Keratinocyte (primary cell): Measurements from ENCODE around the gene OR52B2. TPM values are rescaled to one million over a fixed set of nuclear protein-coding genes. Genes with fewer than 3 reads are reported as not detected.
"Not testable (repeated sequence)": the region's sequence is repeated elsewhere in the genome, so short reads cannot be mapped to it uniquely, and the experiment has no call there.

Source experiments
- DNase-seq: peaks from one replicate; pipeline ENCODE4 v3.0.0-alpha.2; 2011; ENCODE audit warnings: low read depth, missing footprints, low spot score
- FAIRE-seq: peaks from 2 replicates; lab custom pipeline; 2011; peaks lifted over from hg19 to GRCh38; lab: Jason Lieb, UNC
- H2AFZ ChIP-seq: 2 replicates; pipeline ENCODE4 v1.6.0; 2012; ENCODE audit warnings: low read length, control low read depth, inconsistent platforms; ENCODE audit not compliant: control insufficient read depth
- H3K27ac ChIP-seq: 2 replicates; pipeline ENCODE4 v1.5.1; 2011; ENCODE audit warnings: low read length; ENCODE audit not compliant: control insufficient read depth, insufficient read depth
- H3K27me3 ChIP-seq: 3 replicates; pipeline ENCODE4 v1.6.0; 2011; ENCODE audit warnings: low read length; ENCODE audit not compliant: control insufficient read depth, insufficient read depth; ENCODE audit errors: extremely low read depth
- H3K36me3 ChIP-seq, 2 experiments: 2 replicates in 1 of 2; 3 replicates in 1 of 2; pipeline ENCODE4 v1.5.1; 2011; ENCODE audit warnings: low read length in 2 of 2, mild to moderate bottlenecking in 1 of 2; ENCODE audit not compliant: control insufficient read depth in 2 of 2, insufficient read depth in 2 of 2; ENCODE audit errors: extremely low read depth in 1 of 2
- H3K4me1 ChIP-seq: 3 replicates; pipeline ENCODE4 v1.5.1; 2011; ENCODE audit warnings: low read length; ENCODE audit not compliant: control insufficient read depth, insufficient read depth; ENCODE audit errors: extremely low read depth
- H3K4me2 ChIP-seq: 3 replicates; pipeline ENCODE4 v1.6.0; 2011; ENCODE audit warnings: low read depth, low read length; ENCODE audit not compliant: control insufficient read depth, insufficient read depth; ENCODE audit errors: extremely low read depth
- H3K4me3 ChIP-seq, 3 experiments: fragments of 200-600 bp in 1 of 3; sonication (generic) in 1 of 3; 2 replicates in 2 of 3; 3 replicates in 1 of 3; pipeline ENCODE4 v1.5.1; 2011 to 2016; ENCODE audit warnings: low read length in 3 of 3, mild to moderate bottlenecking in 3 of 3, control low read depth in 2 of 3, inconsistent platforms in 1 of 3, low read depth in 1 of 3, mixed read lengths in 1 of 3, mixed run types in 1 of 3, moderate library complexity in 1 of 3; ENCODE audit not compliant: control insufficient read depth in 2 of 3, insufficient read depth in 2 of 3; ENCODE audit errors: extremely low read depth in 1 of 3
- H3K79me2 ChIP-seq: 2 replicates; pipeline ENCODE4 v1.6.0; 2012; ENCODE audit warnings: low read length; ENCODE audit not compliant: control insufficient read depth, insufficient read depth
- H3K9ac ChIP-seq: 3 replicates; pipeline ENCODE4 v1.6.0; 2011; ENCODE audit warnings: low read length; ENCODE audit not compliant: control insufficient read depth, insufficient read depth; ENCODE audit errors: extremely low read depth
- H3K9me1 ChIP-seq: 3 replicates; pipeline ENCODE4 v1.6.0; 2011; ENCODE audit warnings: low read length; ENCODE audit not compliant: control insufficient read depth, insufficient read depth; ENCODE audit errors: extremely low read depth
- H3K9me3 ChIP-seq: 2 replicates; pipeline ENCODE4 v1.5.1; 2012; ENCODE audit warnings: low read depth, low read length; ENCODE audit not compliant: control insufficient read depth
- H4K20me1 ChIP-seq: 3 replicates; pipeline ENCODE4 v1.6.0; 2011; ENCODE audit warnings: low read length; ENCODE audit not compliant: control insufficient read depth, insufficient read depth; ENCODE audit errors: extremely low read depth
- EZH2 ChIP-seq: IDR thresholded peaks from one replicate; pipeline ENCODE4 v1.6.1; 2012; ENCODE audit warnings: inconsistent platforms, mild to moderate bottlenecking, low read length, moderate library complexity
- dilution Hi-C: fragments of 300-500 bp; cut with MboI; formaldehyde crosslinking; loops from one replicate; pipeline ENCODE4 v1.7.0; 2020; ENCODE audit warnings: low sequenced_read_pairs; ENCODE audit not compliant: extremely low pct_ligation_motif_present
- polyA plus RNA-seq, 5 experiments: library from polyadenylated mRNA; depleted of rRNA in 3 of 5; stranded (reverse) in 3 of 5; stranded (forward) in 1 of 5; unstranded in 1 of 5; fragments of >200 nt; gene quantifications; 1 replicate in 1 of 5; 2 replicates in 3 of 5; 3 replicates in 1 of 5; pipeline versions ENCODE4 v1.2.1 to v1.2.3, GENCODE V29; 2011 to 2012; ENCODE audit warnings: missing spikeins in 2 of 5, low read depth in 1 of 5, low replicate concordance in 1 of 5
- TF ChIP-seq, protein P1 (sequence below), 3 experiments: IDR thresholded peaks in 1 of 3; conservative IDR thresholded peaks in 1 of 3; optimal IDR thresholded peaks in 1 of 3; 2 replicates in 2 of 3; 3 replicates in 1 of 3; pipeline versions ENCODE3 to v1.5.1; 2011; ENCODE audit warnings: low read length in 3 of 3, mild to moderate bottlenecking in 3 of 3, moderate library complexity in 2 of 3, control low read depth in 1 of 3, inconsistent platforms in 1 of 3; ENCODE audit not compliant: insufficient read depth in 2 of 3; ENCODE audit errors: extremely low read depth in 1 of 3

OR52B2 gene
- polyA plus RNA-seq, 1 donor (not counting 4 experiments of a cell fraction or from before 2014, with no cell fraction given), result not detected

DNA sequence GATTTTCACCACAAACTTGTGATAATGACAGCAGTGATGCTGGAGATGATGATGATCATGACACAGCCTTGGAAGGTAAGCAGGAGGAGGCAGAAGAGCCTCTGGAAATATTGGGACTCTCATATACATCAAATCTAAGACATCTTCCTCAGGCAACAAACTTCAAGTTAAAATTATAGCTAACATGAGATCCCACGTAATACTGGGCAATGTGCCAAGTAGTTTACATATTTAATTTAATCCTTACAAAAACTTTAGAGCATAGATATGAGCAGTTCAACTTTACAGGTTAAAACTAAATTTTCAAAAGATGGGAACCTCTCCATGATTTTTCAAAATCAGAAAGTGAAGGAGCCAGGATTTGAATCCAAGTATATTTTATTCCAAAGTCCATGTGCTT lies 19.0 kb downstream of the OR52B2 start:
- H3K9me1 ChIP-seq, result no peaks in the 10 kb centered on the region
- DNase-seq (no peak), FAIRE-seq (no peak)
- no peak overlapping the region for H3K27ac ChIP-seq
- no peak for TF ChIP-seq EZH2
- TF ChIP-seq, protein P1, sequence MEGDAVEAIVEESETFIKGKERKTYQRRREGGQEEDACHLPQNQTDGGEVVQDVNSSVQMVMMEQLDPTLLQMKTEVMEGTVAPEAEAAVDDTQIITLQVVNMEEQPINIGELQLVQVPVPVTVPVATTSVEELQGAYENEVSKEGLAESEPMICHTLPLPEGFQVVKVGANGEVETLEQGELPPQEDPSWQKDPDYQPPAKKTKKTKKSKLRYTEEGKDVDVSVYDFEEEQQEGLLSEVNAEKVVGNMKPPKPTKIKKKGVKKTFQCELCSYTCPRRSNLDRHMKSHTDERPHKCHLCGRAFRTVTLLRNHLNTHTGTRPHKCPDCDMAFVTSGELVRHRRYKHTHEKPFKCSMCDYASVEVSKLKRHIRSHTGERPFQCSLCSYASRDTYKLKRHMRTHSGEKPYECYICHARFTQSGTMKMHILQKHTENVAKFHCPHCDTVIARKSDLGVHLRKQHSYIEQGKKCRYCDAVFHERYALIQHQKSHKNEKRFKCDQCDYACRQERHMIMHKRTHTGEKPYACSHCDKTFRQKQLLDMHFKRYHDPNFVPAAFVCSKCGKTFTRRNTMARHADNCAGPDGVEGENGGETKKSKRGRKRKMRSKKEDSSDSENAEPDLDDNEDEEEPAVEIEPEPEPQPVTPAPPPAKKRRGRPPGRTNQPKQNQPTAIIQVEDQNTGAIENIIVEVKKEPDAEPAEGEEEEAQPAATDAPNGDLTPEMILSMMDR (optimal IDR thresholded peaks at IDR 0.05 in 1 of 3, IDR thresholded peaks at IDR 0.05 in 1 of 3, conservative IDR thresholded peaks at IDR 0.05 in 1 of 3; ENCODE audit: extremely low read depth in 1 of 3, insufficient read depth in 2 of 3, low read length in 3 of 3), result no peak
- no peak overlapping the region for H3K4me2 ChIP-seq
- dilution Hi-C loops, result no loop called here
- H3K36me3 ChIP-seq, result no peaks in the 10 kb centered on the region
- H3K27me3 ChIP-seq, result no peaks in the 10 kb centered on the region
- H3K9me3 ChIP-seq, result no peaks in the 10 kb centered on the region
- H4K20me1 ChIP-seq, result no peaks in the 10 kb centered on the region
- H2AFZ ChIP-seq, result no peak overlapping the region
- no peaks in the 10 kb centered on the region for H3K79me2 ChIP-seq
- H3K4me3 ChIP-seq, result no peak overlapping the region
- H3K4me1 ChIP-seq, result no peaks in the 10 kb centered on the region
- no peak overlapping the region for H3K9ac ChIP-seq

DNA sequence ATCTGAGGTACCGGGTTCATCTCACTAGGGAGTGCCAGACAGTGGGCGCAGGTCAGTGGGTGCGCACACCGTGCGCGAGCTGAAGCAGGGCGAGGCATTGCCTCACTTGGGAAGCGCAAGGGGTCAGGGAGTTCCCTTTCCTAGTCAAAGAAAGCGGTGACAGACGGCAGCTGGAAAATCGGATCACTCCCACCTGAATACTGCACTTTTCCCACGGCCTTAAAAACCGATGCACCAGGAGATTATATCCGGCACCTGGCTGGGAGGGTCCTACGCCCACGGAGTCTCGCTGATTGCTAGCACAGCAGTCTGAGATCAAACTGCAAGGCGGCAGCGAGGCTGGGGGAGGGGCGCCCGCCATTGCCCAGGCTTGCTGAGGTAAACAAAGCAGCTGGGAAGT lies 26.4 kb downstream of the OR52B2 start:
- H3K36me3 ChIP-seq, H3K79me2 ChIP-seq, FAIRE-seq, H3K27ac ChIP-seq, H3K4me3 ChIP-seq, dilution Hi-C loops, H3K9me3 ChIP-seq, H3K9me1 ChIP-seq, DNase-seq, H3K27me3 ChIP-seq, H4K20me1 ChIP-seq, H3K4me1 ChIP-seq: not testable (repeated sequence)
- H3K9ac ChIP-seq, result peak overlapping the region; percentile 44
- H2AFZ ChIP-seq, result peak overlapping the region; percentile 65
- H3K4me2 ChIP-seq, result peak overlapping the region; percentile 22

DNA sequence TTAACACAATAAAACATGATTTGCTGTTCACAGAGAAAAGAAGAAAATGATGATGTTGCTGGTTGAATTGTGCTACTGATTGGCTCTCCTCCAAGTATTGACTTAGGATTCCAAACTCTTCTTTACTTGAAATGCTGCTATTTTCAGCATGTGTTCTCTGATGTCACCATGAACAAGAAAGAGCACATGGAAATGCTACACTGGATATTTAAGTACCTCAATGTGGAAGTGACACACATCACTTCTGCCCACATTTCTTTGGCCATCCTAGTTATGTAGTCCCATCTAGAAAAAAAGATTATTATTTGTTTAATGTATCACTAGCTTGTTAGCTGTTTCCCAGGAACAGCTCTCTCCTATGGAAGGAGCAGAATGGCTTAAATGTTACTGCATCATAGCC lies 27.2 kb downstream of the OR52B2 start:
- Histone ChIP-seq H3K79me2 (no peaks in the 10 kb centered on the region), H3K4me2 (no peak overlapping the region), H3K27ac (no peak overlapping the region), H3K4me1 (no peaks in the 10 kb centered on the region), H3K36me3 (no peaks in the 10 kb centered on the region), H2AFZ (peak overlapping the region; percentile 65), H3K27me3 (no peaks in the 10 kb centered on the region), H4K20me1 (no peaks in the 10 kb centered on the region), H3K9me3 (no peaks in the 10 kb centered on the region), H3K9ac (no peak overlapping the region), H3K9me1 (no peaks in the 10 kb centered on the region), H3K4me3 (no peak overlapping the region)
- DNase-seq (no peak), FAIRE-seq (no peak)
- dilution Hi-C loops, result no loop called here
- TF ChIP-seq EZH2, result no peak
- TF ChIP-seq, protein P1 (optimal IDR thresholded peaks at IDR 0.05 in 1 of 3, IDR thresholded peaks at IDR 0.05 in 1 of 3, conservative IDR thresholded peaks at IDR 0.05 in 1 of 3; ENCODE audit: extremely low read depth in 1 of 3, insufficient read depth in 2 of 3, low read length in 3 of 3), result no peak

DNA sequence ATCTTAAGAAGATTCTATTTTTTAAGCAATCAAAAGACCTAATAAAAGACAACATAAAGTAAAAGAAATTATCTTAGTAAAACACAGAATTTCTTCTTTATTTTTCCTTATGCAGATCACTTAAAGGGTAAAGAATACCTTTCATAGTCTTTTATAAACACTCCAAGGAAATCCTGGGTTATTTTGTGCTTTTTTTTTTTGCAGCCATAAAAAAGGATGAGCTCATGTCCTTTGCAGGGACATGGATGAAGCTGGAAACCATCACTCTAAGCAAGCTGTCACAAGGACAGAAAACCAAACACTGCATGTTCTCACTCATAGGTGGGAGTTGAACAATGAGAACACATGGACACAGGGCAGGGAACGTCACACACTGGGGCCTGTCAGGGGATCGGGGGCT lies 34.2 kb downstream of the OR52B2 start:
- H3K36me3 ChIP-seq, H3K4me1 ChIP-seq, H2AFZ ChIP-seq, H3K27me3 ChIP-seq, H4K20me1 ChIP-seq, H3K9me3 ChIP-seq, H3K4me3 ChIP-seq, H3K9me1 ChIP-seq, H3K79me2 ChIP-seq, H3K27ac ChIP-seq, DNase-seq, FAIRE-seq, dilution Hi-C loops, H3K9ac ChIP-seq, H3K4me2 ChIP-seq: not testable (repeated sequence)
